Measurements from ENCODE around the gene ZNF180.
A peak's percentile ranks its signal among the peaks of the same experiment; 100 is the strongest.
"Not testable (repeated sequence)": the region's sequence is repeated elsewhere in the genome, so short reads cannot be mapped to it uniquely, and the experiment has no call there.

The ZNF180 gene

DNA sequence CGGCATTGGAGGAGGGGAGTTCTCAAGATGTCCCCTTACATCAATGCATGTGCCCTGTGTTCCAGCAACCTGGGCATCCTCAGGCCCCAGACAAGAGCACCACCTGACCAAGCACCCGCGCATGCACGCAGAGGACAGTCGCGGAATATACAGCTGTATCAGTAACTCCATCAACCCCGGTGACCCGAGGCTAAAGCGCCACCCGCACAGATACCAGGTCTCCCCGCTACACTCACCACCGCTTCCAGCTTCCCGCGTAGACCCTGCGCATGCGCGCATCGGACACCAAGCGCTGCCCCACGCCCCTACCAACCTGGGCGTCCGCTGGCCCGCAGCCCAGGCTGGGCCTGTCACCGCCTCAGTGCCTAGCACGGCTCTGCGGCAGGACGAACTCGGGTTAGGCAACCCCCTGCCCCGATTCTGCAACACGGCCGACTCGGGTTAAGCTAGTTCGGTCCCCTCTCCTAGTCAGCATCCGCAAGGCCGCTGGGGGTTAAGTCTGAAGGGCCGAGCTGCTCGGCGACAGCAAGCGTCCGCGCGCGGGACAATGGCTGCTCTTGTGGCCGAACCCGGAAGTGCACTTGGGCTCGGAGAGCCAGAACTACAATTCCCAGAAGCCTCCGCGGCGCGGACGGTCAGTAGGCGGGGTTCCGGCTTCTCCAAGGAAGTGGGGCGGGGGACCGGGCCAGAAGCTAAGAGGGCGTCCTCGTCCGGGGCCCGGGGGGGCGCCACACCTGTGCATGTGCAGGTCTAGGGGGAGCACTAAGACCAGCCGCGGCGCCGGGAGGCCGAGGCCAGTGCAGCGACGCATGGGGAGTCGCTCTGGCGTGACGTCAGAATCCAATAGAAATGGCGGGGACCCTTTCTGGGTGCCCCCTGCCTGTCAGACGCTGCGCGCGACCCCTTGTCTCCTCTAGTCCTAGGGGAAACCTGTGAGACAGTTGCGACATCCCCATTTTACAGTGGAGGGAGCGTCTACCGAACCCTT is at the start of gene ZNF180:
ZNF180 (minus strand) TSS at position 561 of the 988 bp plus-strand sequence. CDS start 3,188 bp downstream, outside the sequence.
- peak; percentile 97 for DNase-seq

- DNase-seq, result no peak
Measured at GRCh38 chr19:44549507-44549906, 49.2 kb upstream of the ZNF180 start.

GRCh38 chr19:44548736-44549135 is 48.4 kb upstream of the ZNF180 start:
- DNase-seq, result no peak

GRCh38 chr19:44544031-44544430 is 43.7 kb upstream of the ZNF180 start:
- no peak for DNase-seq

DNA sequence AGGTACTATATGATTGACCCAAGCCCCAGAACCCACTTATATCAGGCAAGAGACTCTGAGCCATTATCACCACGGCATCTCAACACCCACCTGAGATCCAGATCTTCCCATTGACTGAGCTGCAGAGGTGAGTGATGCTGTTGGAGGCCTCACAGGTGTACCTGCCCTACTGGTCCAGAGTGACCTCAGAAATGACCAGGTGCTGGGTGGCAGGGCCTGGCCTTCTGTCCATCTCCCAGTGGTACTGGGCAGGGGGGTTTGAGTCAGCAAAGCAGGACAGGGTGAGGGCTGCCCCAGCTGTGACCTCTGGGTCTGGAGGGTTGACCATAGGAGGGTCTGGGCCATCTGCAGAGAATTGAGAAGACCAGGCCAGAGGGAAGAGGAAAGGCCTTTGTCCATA is 42.3 kb upstream of the ZNF180 start:
- no peak for DNase-seq

DNA sequence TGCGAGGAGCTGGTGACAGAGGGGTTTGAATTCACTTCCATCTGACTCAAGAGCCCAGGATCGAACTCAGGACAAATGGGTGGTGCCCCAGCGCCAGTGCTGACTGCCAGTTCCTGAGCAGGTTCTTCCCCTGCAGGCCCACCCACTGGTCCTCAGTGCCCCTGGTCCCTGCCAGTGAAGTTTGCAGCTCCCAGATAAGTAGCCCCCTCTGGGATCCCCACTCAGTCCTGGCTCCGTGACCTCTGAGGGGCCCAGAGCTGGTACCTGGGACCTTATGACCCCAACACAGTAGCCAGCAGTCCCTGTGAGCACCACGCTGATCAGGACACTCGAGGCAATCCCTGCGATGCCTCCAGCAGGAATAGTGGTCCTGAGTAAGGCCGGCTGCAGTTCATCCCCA is 40.4 kb upstream of the ZNF180 start:
- DNase-seq, result no peak

DNA sequence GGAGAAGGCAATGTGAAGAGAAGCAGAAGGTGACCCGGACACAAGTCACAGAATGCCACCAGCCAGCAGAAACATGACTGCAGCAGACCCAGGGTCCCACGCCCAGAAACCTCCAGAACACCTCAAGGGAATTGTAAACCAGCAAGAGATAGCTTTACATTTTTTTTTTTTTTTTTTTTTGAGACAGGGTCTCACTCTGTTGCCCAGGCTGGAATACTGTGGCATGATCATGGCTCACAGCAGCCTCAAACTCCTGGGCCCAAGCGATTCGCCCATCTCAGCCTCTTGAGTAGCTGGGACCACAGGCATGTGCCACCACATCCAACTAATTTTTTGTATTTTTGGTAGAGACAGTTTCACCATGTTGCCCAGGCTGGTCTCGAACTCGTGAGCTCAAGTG is 39.7 kb upstream of the ZNF180 start:
- no peak for DNase-seq

- DNase-seq, result no peak
Measured at GRCh38 chr19:44539236-44539826, 39.0 kb upstream of the ZNF180 start.

- DNase-seq, result not testable (repeated sequence)
Measured at GRCh38 chr19:44535361-44535760, 35.0 kb upstream of the ZNF180 start.

DNA sequence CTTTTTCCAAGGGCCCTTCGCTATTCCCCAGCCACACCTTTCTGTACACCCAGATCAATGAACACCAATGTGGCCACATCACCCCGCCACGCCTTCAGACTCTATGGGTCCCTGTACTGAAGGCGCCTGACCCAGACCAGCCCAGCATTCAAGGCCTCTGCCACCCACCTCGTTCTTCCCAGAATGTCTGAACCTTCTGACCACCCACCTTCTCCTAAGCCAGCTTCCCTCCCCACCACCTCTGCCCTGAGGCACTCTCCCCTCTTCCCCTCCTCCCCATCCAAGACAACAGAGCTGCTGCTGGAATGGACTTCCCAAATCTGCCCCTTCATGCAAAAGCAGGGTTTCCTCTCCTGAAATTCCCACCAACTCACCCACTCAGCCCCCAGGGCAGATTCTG is 32.5 kb upstream of the ZNF180 start:
- DNase-seq, result no peak

DNA sequence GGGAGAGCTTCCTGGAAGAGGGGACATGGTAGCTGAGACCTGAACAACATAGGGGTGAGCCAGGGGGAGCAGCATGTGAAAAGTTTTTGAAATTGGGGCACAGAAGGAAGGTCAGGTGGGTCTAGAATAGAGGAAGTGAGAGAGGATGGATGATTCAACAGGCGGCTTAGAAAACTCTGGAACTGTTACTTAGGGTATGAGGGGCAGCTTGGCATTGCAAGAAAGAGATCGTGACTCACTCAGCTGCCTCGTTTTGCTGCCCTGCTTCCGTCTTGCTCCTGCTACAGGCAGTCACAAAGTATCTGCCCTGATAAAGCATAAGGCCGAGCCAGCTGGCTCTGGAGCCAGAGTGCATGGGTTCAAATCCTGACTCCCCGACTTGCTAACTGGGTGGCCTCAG is 30.5 kb upstream of the ZNF180 start:
- no peak for DNase-seq

GRCh38 chr19:44529536-44529935 is 29.2 kb upstream of the ZNF180 start, which contains the start of gene CEACAM20:
CEACAM20 (minus strand) TSS chr19:44529675; CDS start chr19:44529509, 166 bp downstream.
- no peak for DNase-seq

- no peak for DNase-seq
Measured at GRCh38 chr19:44527554-44527953, 27.2 kb upstream of the ZNF180 start.

- DNase-seq, result no peak
Measured at GRCh38 chr19:44525721-44526430, 25.6 kb upstream of the ZNF180 start.

GRCh38 chr19:44521370-44521769 is 21.0 kb upstream of the ZNF180 start:
- no peak for DNase-seq

DNA sequence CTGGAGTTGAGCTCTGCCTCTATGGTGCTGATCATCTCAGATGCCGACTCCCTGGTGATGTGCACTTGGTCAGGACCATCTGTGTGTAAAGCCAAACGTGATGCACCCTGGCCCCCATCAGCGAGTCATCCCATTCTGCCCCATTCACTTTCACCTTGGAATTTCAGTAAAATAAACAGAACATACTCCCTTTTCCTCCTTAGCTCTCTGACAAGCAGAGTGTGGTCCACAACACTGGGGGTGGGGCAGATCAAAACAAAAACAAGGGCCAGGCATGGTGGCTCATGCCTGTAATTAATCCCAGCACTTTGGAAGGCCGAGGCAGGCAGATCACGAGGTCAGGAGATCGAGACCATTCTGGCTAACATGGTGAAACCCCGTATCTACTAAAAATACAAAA is 16.8 kb upstream of the ZNF180 start:
- DNase-seq, result no peak

- no peak for DNase-seq
Measured at GRCh38 chr19:44515907-44516306, 15.6 kb upstream of the ZNF180 start.

DNA sequence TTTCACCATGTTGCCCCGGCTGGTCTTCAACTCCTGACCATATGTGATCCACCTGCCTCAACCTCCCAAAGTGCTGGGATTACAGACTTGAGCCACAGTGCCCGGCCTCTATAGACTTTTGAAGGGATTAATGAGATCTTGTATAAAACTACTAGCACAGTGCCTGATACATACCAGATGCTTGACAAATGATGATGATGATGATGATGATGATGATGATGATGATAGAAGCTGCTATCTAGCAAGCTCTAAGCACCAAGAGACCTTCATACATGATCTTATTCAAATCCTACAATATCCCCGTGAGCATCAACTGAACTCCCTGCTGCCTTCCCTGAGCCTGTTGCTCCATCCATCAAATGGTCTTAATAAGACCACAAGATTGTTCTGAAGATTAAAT is 14.7 kb upstream of the ZNF180 start:
- DNase-seq, result no peak

GRCh38 chr19:44512326-44513298 is 12.3 kb upstream of the ZNF180 start:
- DNase-seq, result no peak

- DNase-seq, result no peak
Measured at GRCh38 chr19:44509478-44509877, 9.2 kb upstream of the ZNF180 start.

DNA sequence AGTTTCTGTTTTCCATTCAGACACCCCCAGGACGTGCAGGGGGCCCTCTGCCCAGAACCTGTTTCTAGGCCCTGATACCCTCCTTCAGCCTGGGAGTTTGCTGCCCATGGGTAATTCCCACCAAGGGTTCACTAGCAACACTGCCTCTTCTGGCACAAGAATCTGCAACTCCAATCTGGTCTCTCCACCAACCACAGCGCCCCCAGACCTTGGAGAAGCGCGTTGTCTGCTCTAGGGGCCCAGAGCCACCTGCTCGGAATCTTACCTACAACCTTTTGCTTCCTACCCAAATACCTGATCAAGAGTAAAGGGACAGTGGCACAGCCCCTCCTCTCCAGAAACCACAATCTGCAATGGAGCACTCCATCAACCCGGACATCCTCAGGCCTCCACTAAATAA is 763 bp downstream of the ZNF180 start:
- no peak for DNase-seq

GRCh38 chr19:44498988-44499387 is 1.3 kb downstream of the ZNF180 start:
- DNase-seq, result no peak
